ENCODE measurements around the gene COL27A1.
A peak's percentile ranks its signal among the peaks of the same experiment; 100 is the strongest.

COL27A1 gene

DNA sequence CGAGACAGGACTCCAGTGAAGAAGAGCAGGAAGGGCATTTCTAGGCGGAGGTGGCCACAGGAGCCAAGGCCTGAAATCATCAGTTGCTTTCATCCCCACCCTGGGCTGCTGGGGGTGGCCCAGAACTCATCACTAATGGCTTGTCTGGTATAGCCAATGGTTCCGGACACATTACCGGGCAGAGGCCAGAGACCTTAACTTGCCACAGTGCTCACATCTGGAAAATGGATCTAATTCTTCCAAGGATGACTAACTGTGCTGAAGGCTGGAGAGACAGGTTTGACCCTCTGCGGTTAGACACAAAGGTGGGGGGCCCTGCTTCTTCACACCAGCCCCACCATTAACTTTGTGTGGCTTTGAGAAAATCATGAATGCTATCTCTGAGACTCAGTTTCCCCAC, 6.2 kb upstream of the COL27A1 start:
- DNase-seq (ENCODE audit: low read depth), result no peak

DNA sequence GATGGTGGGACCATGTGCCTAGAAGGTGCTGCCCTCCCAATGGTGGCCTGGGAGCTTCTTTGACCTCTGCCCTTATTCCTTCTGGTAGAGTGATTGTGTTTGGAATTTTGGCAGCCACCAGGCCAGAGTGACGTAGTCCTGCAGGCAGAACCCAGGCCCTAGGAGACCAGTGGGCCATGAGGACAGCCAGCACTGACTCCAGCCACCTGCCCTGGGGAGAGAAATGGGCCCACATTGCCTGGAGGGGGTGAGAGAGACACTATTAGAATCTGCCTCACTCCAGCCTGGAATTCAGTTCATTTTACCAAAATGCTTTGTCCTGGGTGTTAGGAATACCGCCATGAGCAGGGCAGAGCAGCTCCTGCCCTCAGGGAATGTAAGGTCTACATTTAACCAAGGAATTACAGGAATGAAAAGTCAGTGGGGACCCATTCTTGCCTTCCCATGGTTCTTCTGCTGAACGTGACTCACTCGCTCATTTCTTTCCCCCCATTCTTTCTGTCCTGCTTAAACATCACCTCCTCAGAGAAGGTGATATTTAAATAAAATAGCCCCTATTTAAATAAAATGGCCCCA, 5.5 kb upstream of the COL27A1 start:
- DNase-seq (ENCODE audit: low read depth), result no peak

DNA sequence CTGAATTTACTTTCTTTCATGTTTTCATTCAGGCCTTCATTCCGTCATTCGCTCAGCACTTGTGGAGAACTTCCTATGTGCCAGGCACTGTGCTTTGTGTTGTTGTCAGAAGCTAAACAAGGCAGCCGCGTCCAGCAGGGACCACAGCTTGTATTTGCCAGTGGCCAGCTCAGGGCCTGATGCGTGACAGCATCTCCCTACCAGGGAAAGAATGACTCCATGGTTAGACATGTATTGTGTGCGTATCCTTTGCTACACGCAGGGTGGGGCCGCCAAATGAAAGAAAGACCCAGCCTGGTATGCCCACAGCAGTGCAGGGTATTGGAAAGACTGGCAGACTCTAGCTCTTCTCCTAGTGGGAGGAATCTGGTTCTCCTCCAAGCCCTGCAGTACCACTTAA, 4.7 kb upstream of the COL27A1 start:
- no peak for DNase-seq (ENCODE audit: low read depth)

DNA sequence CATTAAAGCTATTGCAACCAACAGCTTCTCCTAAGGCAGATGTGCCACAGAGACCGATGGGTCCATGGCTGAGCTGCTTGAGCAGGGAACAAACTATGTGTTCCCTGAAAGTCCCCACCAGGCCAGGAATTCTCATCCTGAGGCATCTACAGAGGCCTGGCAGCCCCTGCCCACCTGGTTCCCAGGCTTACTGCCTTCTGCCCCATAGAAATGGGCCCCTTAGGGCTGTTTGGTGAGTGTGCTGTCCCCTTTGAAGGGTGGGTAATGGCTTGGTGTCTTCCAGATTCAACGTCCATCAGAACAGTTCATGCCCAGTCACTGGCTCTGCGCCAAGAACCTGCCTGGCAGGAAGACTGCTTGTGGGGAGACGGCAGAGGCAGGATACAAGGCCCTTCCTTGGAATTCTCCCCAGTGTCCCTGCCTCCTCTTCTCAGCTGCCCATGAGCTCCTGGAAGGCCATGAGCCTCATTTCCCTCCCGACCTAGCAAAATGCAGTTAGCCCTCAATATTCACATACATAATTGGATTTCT, 3.8 kb upstream of the COL27A1 start:
- no peak for DNase-seq (ENCODE audit: low read depth)

DNA sequence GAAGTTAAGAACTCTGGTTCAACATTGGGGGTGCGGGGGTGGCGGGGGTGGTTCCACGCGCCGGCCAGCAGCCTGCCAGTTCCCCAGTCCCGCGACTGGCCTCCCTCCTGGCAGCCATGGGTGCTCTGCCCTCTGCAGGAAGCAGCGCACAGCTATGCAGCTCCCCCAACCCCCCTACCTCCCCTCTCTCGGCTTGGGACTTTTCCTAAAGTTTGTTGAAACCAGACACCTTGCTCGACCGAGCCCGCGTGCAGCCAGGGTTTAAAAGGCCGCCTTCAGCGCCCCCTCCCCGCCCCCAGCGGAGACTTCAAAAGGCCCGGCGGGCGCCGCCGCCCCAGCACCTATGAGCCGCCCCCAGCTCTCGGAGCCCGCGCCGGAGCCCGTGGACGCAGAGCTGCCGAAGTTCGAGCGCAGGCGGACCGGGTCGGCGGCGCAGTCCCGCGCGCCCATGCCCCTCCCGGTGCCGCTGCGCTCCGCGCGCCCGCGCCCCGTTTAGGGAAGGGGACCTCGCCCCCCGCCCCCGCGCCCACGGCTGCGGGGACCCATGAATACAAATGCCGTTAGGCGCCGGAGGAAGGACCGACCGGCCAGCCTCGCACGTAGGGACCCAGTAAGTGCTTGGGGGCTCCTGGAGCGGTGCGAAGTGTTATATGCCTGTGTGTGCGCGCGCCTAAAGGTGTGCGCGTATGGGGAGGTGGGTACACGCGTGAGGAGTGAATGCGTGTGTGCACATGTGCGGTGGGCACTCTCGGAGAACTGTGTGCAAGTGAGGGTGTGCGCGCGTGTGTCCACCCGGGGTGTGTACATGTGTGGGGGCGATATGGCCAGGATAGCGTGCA, 1.4 kb upstream of the COL27A1 start:
- no peak for DNase-seq (ENCODE audit: low read depth)

DNA sequence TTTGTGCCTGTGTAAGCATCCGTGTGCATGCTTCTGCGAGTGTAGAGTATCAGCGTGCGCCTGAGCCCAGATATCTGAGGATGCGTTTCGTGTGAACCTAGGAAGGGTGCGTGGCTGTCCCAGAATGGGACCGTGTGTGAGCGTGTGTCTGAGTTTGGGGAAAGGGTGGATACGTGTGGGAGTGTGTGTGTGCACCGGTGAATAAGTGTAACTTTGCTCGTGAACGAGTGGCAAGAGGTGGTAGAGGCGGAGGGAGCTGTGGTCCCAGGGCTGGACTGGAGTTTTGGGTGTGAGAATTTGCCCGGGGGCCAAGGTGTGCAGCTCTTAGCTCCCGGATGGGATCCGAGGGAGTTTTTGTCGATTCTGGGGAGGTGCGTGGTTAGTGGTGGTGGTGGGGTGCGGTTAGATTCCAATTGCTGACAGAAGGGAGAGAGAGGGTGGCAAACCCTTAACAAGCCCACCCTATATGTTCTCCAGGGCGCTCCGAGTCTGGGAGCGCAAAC, 686 bp upstream of the COL27A1 start:
- DNase-seq (ENCODE audit: low read depth), result no peak

DNA sequence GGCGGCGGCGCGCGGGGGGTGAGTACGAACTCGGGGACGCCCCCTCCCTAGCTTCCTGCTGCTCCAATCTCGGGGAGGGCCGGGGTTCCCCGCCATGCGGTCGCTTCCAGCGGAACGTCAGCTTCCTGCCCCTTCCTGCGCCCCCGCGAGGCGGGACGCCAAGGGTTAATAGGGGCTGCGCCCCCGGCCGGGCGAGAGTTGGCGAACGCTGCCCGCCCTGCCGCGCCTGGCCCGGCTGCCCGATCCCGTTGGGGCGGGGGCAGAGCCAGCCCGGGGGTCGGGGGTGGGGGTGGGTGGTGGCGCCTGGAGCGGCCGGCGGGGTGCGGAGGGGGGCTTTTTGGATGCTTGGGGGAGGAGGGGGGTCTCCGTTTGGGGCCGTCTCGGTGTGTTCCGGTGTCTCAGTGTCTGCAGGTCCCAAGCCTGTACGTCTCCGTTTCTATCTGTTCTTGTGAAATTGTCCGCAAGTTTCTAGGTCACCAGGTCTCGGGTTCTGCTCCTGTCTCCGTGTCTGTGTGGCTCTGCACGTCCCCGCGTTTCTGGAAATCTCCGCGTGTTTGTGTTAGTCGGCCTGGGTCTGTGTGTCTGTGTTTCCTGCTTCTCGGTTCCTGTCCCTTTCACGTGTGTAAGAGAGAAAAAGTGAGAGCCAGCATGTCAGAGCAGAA, 789 bp downstream of the COL27A1 start:
- no peak for DNase-seq (ENCODE audit: low read depth)

DNA sequence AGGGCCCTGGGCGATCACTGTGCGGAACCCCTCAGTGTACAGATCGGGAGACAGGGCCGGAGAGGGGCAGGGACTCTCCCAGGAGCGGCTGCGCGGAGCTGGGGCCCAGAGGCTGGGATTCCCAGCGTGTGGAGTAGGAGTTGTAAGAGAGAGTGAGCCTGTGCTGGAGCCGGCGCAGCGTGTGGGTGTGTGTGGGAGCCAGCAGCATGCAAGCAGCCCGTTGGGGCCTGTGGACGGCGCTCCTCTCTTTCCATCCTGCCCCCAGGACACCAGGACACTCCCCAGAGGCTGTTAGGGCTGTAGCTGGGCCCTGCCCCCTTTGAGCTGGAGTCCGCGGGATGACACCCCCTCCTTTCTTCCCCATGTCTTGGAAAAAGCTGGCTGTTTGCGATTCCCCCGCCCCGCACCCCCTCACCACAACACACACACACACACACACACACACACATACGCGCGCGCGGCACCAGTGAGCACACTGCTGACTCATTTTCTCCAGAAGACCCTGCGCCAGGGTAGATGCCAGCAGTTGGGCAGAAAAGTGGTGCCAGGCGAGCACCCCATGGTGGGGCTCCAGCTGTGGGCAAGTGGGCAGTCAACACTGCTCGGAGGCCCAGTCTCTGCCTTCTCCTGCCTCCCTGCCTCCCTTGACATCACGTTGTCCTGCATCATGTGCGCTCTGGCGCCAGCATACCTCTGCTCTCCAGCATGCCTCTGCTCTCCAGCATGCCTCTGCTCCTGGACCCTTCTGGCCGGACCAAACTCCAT, 1.5 kb downstream of the COL27A1 start:
- peak; percentile 17 for DNase-seq (ENCODE audit: low read depth)

DNA sequence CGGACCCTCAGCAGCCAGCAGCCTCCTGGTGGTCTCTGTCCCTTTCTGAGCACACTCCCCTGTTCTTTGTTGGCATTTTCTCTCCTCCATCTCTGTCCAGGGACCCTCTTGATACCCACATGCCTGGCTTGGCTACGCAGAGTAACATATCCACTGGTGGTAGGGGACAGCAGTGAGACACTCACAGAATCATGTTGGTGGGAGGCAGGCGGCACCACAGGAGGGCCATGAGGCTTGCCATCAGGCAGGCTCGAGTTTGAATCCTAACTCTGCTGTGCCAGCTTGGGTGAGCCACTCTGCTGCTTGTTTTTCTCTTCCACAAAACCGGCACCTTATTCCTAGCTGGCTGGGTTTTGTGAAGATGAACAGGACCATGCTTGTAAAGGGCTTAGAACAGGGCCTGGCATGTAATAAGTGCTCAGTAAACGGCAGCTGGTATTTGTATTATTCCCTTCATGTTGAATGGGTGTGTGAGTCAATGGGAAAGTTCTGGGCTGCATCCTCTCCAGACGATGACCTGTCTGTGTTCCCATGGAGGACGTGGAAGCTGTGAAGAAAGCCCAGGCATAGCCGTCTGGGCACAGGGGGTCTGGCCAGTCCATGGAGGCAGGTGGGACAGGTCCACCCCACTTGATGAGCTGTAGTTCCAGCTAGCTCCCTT, 2.3 kb downstream of the COL27A1 start:
- no peak for DNase-seq (ENCODE audit: low read depth)

DNA sequence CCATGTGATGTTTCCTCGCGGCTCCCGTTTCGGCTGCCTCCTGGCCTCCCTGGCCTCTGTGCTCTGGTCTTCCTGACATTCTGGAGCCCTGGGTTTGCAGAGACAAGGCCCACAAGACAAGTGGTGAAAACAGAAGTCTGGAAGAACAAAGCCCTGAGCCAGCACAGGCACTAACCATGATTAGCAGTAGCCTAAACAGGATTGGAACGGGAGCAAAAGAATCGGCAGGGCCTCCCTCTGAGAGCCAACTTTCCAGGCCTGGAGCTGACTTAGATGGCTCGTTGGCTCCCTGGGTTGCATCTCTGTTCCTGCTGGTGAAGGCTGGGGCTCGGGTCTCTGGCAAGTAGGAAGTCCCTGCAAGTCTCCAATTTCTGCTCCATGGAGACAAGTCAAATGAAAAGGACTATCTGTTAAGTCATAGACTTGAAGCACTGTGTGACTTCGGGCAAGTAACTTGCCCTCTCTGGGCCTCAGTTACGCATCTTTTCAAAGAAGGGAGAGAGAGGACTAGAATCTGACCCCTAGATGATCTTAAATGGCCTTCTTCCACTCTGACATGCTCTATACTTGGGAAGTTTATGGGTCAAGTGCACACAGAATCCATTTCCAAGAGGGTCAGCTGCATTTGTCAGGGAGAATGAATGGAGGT, 3.3 kb downstream of the COL27A1 start:
- DNase-seq (ENCODE audit: low read depth), result no peak

DNA sequence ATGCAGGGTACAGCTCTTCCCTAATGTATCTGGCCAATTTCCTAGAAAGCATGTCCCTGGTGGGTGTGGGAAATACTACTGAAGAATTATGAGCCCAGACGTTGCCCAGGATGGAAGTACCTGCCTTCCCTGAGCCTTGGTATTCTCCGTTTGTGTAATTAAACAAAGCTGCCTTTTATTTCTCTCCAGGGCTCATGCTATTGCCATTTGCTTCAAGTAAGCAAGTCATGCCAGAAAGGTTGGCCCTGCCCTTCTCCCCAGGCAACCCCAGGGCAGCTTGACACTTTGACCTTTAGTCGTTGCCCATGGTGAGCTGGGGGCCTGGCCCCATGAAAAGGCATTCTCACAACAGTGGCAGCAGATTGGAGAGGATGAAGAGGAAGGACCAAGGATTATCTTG, 4.4 kb downstream of the COL27A1 start:
- no peak for DNase-seq (ENCODE audit: low read depth)

DNA sequence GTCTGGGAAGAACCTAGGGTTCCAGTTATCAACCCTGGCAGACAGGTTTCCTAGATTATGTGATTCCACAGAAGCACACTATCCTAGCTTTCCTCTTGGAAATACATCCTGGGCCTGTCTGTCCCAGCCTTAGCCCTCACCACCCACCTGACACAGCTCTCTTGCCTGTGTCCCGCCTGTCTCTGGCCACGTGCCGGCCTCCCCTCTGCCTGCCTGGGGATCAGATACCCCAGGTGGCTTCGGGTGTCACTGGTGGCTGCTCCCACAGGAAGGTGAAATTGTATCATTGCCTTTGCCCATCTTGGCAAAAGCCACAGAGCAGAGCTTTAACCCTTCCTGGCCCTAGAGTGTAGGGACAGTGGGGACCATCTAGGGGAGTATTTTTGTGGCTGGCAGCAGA, 6.2 kb downstream of the COL27A1 start:
- no peak for DNase-seq (ENCODE audit: low read depth)

DNA sequence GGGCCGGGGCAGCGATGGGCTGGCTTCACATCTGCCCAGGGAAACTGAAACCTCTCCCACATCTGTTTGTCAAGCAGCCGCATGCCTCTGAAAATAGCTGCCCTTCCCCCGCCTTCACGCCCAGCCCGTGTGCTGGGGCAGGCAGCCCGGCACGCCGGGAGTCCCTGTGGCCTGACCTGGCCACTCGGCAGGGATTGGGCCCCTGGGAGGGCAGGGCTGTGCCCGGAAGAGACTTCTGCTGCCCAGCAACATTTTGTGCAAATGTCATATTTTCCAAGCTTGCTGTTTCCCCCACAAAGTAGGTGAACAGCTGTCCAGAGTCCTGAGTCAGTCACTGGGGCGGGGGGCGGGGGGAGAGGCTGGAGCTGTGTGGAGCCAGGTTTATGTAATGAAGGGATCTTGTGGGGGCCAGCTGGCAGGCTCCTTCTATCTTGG, 8.2 kb downstream of the COL27A1 start:
- no peak for DNase-seq (ENCODE audit: low read depth)

DNA sequence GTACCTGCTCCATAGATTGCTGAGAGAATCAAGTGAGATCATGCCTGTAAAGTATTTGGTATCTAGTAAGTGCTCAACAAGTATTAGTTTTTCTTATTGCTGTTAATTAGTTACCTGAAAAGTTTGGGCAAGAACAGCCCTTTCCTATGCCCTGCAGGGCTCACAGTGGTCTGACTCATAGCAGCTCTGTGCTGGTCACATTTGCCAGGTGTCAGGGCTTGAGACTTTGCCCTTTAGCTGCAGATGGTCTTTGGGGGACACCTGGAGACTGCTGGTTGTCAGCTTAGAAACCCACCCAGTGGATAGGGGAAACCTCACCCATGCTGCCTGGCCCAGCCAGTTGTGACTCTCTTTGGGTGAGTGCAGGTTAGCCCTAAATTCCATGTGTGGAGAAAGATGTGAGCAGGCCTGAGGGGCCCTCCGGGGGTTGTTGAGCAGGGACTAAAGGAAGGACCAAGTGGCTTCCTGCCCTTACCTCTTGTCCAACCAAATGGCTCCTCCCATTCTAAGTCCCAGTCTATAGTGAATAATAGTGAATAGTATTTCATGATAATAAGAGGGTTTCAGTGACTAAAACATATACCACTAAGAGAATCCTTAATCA, 9.0 kb downstream of the COL27A1 start:
- no peak for DNase-seq (ENCODE audit: low read depth)

DNA sequence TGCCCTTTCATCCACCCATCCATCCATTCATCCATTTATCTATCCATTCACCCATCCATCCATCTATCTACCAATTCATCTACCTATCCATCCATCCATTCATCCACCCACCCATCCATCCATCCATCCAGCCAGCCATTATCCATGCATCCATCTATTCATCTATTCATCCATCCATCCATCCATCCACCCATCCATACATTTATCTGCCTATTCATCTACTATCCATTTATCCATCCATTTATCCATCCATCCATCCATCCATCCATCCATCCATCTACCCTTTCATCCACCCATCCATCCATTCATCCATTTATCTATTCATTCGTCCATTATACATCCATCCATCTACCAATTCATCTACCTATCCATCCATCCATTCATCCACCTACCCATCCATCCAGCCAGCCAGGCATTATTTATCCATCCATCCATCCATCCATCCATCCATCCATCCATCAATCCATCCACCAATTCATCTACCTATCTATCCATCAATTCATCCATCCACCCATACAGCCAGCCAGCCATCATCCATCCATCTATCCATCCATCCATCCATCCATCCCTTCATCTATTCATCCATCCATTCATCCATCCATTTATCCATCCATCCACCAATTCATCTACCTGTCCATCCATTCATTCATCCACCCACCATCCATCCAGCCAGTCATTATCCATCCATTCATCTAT, 10.2 kb downstream of the COL27A1 start:
- DNase-seq (ENCODE audit: low read depth), result no peak

DNA sequence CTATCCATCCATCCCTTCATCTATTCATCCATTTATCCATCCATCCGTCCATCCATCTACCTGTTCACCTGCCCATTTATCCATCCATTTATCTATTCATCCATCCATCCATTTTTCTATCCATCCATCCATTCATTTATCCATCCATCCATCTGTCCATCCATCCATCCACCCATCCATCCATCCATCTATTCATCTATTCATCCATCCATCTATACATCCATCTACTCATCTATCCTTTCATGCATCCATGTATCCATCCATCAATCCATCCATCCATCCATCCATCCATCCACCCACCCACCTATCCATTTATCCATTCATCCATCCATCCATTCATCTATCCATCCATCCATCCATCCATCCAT, 10.8 kb downstream of the COL27A1 start:
- no peak for DNase-seq (ENCODE audit: low read depth)

DNA sequence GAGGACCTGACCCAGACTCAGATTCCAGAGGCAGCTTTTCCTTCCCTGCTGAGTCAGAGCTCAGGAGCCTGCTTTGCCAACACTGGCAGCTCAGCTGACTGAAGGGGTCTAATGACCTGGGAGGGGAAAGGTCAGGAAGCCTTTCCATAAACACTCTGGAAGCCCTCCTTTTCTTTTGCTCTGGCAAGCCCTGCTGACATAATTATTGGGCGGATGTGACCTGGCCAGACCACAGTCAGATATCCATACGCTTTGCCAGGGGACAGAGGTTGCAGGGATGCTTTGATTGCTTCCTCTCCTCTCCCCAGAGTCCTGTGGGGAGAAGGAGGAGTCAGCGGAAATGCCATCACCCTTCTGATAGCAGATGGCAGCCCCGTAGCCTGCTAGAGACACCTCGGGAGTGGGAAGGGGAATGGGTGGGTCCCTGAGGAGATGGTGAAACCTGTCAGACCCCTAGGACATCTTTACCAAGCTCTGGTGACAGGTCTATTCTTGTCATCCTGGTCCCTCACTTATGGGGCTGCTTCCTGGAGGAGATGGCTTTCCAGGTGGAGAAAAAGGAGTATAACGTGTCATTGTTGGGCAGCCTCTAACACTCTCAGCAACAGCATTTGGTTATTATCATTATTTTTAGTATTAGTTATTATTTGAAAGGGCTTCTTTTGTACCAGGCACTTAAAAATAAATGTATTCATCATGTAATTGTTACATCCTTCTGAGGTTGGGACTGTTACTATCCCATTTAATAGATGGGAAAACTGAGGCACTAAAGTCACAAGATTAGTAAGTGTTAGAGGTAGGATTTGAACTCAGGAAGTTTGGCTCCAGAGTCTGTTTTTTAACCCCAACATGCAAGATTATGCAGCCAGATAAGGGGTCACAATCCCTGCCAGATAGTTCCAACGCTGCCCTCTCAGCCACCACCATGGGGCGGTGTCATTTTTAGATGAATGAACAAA, 11.6 kb downstream of the COL27A1 start:
- DNase-seq (ENCODE audit: low read depth), result no peak

DNA sequence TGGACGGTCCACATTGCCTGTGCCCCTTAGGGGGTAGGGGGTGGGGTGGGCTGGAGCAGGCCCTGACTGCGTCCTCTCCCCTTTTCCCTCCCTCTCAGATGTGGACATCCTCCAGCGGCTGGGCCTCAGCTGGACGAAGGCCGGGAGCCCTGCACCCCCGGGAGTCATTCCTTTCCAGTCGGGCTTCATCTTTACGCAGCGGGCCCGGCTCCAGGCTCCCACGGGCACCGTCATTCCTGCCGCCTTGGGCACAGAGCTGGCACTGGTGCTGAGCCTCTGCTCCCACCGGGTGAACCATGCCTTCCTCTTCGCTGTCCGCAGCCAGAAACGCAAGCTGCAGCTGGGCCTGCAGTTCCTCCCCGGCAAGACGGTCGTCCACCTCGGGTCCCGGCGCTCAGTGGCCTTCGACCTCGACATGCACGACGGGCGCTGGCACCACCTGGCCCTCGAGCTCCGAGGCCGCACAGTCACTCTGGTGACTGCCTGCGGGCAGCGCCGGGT, 12.3 kb downstream of the COL27A1 start:
- DNase-seq (ENCODE audit: low read depth), result no peak
